Activated CD4-positive, alpha-beta T cell treated with anti-CD3 and anti-CD28 coated beads for 36 hours (primary cell): ENCODE measurements around the gene TICAM2. TPM values are rescaled to one million over a fixed set of nuclear protein-coding genes. Genes with fewer than 3 reads are reported as not detected.
"Not testable (repeated sequence)": the region's sequence is repeated elsewhere in the genome, so short reads cannot be mapped to it uniquely, and the experiment has no call there.

Experiments used
- ATAC-seq: fragments of 200-7000 bp; cut with Tn5 transposase; one replicate; pipeline ENCODE4 v1.10.0; 2021; ENCODE audit warnings: mild to moderate bottlenecking, moderate library complexity
- CTCF ChIA-PET: fragments of 350-600 bp; sonication (Branson Sonifier 250); formaldehyde crosslinking; loops from one replicate; lab custom pipeline; 2021; ENCODE audit warnings: antibody characterized with exemption; lab: Charles Lee
- POLR2A ChIA-PET: fragments of 350-600 bp; sonication (Branson Sonifier 250); formaldehyde crosslinking; loops from one replicate; lab custom pipeline; 2021; ENCODE audit warnings: antibody characterized with exemption, inconsistent platforms; lab: Charles Lee
- DNase-seq: peaks from one replicate; pipeline ENCODE4 v3.0.0-alpha.2; 2020
- H3K27ac Mint-ChIP-seq: one replicate; pipeline ENCODE4 v1.8.0; 2021; ENCODE audit warnings: mixed read lengths
- H3K27me3 Mint-ChIP-seq: one replicate; pipeline ENCODE4 v1.8.0; 2021; ENCODE audit warnings: mixed read lengths
- H3K36me3 Mint-ChIP-seq: one replicate; pipeline ENCODE4 v1.8.0; 2021; ENCODE audit warnings: low read depth, mixed read lengths
- H3K4me1 Mint-ChIP-seq: one replicate; pipeline ENCODE4 v1.8.0; 2021; ENCODE audit warnings: mixed read lengths
- H3K4me3 Mint-ChIP-seq: one replicate; pipeline ENCODE4 v1.8.0; 2021; ENCODE audit warnings: mild to moderate bottlenecking, moderate library complexity, mixed read lengths
- H3K9me3 Mint-ChIP-seq: one replicate; pipeline ENCODE4 v1.8.0; 2021; ENCODE audit warnings: low read depth, mixed read lengths
- intact Hi-C, 2 experiments: fragments of 100-400 bp; cut with DNase I in 1 of 2; cut with micrococcal nuclease in 1 of 2; formaldehyde crosslinking; loops; one replicate each; pipeline versions ENCODE4 v1.14.2 to v1.15.1; 2022 to 2024; cut with DNase I, micrococcal nuclease
- total RNA-seq, 2 experiments: library from RNA; stranded (reverse); gene quantifications; one replicate each; pipeline ENCODE4 v1.2.3, GENCODE V29; 2021

The TICAM2 gene, protein sequence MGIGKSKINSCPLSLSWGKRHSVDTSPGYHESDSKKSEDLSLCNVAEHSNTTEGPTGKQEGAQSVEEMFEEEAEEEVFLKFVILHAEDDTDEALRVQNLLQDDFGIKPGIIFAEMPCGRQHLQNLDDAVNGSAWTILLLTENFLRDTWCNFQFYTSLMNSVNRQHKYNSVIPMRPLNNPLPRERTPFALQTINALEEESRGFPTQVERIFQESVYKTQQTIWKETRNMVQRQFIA
- total RNA-seq: 1 to 10 TPM in 1 of 2 experiments, under 1 TPM in 1; 0.87 to 1.7 TPM

DNA sequence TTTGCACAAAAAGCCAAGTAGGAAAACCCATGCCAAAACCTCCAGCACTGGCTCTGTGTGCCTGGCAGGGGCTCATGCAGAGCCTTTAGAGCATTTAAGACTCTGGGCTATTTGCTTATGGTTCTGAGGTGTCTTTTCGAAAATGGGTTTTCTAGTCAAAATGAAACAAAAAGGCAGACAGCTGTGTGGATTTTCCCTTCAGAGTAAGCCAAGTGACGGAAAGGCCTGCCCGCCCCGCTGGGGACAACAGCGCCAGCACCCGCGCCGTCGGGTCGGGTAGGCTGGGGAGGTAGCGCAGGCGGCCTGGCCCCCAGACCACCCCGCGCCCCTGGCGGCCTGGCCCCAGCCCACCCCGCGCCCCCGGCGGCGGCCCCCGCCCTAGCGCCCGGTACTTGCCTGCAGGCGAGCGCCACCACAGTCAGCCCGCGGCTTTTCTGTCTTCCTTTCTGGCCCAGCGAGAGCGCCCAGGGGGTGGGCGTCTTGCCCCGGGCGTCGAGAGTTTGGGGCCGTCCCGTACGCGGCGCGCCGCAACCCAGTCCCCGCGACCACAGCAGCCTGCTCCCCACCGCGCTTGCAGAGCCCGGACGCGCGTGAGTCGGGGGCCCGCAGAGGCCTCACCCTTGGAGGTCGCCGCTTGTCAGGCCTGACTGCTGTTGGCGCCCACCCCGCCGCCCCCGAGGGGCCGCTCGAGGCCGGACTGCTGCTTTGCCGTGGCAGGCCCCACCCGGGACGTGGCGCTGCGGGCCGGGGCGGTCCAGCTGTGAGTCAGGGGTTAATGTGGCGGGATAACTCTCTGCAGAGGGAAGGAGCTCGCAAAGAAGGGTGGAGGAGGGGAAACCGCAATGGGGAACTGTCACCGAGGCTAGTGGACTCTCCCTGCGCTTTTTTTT is at the start of gene TICAM2:
TICAM2 (minus strand) TSS at position 779 of the 890 bp plus-strand sequence. CDS start 21,223 bp downstream, outside the sequence.
- Mint-ChIP-seq H3K36me3 (peaks cover 28% of the 10 kb centered on the region), H3K9me3 (no peaks in the 10 kb centered on the region), H3K4me3 (peak within 1 kb of the TSS; percentile 61), H3K4me1 (peaks cover 37% of the 10 kb centered on the region), H3K27me3 (no peaks in the 10 kb centered on the region), H3K27ac (peak within 1 kb of the TSS; percentile 86)
- intact Hi-C loops: loop anchor here (1.0 to 2.0 kb wide), 4 partner anchors 23 to 239 kb away; partner anchors contain the start of genes AP3S1 (in 1 of the 2), ATG12 (in 1 of the 2) and FEM1C (in 1 of the 2)
- DNase-seq (peak; percentile 81), ATAC-seq (peak; percentile 91)
- CTCF ChIA-PET: interaction anchor here (0.7 to 1.3 kb wide), 5 partner anchors 10 to 339 kb away, joined by 3 read pairs; partner anchors contain the start of gene PGGT1B
- POLR2A ChIA-PET: interaction anchor here (0.9 to 1.5 kb wide), 2 partner anchors 23 to 75 kb away, joined by 3 read pairs; no protein-coding TSS in a partner anchor

DNA sequence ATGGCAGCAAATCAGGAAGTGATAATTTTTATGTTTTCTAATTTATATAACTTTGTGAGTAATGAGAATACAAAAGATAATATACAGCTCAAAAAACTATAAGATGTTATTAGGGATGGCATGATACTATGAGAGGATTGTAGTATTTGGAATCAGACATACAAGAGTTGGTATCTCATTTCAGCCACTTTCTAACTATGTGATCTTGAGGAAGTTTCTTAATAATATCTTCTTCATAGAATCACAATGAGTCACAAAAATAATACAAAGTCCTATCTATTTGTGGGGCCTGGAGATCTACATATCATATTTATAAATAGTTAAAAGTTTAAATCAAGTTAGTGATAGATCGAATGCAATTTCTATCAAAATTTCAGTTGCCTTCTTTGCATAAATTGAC is 47.3 kb upstream of the TICAM2 start:
- Mint-ChIP-seq H3K27ac (no peak overlapping the region), H3K9me3 (no peaks in the 10 kb centered on the region), H3K36me3 (no peaks in the 10 kb centered on the region), H3K4me1 (peaks cover 3% of the 10 kb centered on the region), H3K27me3 (peaks cover 22% of the 10 kb centered on the region), H3K4me3 (no peak overlapping the region)
- DNase-seq (no peak), ATAC-seq (no peak)
- ChIA-PET CTCF (no interaction called here), POLR2A (no interaction called here)
- intact Hi-C loops: no loop called here

DNA sequence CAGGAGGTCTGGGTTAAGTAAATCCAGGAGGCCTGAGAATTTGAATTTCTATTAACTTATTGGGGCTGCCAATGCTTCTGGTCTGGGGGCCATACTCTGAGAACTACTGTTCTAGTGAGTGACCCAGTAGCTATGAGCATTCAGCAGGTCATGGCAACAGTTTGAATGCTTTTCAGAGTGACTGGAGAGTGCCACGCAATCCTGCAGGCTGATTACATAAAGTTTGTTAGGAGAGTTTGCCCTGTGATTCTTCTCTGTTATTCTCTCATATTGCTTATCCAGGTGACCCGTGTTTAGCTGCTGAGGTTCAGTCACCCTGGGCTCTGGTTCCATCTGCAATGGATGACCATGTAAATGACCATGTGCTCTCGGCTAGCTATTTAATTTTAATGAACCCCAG is 45.8 kb upstream of the TICAM2 start:
- Mint-ChIP-seq H3K27ac (no peak overlapping the region), H3K4me3 (no peak overlapping the region), H3K36me3 (no peaks in the 10 kb centered on the region), H3K4me1 (peaks cover 3% of the 10 kb centered on the region), H3K9me3 (no peaks in the 10 kb centered on the region), H3K27me3 (peaks cover 30% of the 10 kb centered on the region)
- intact Hi-C loops: no loop called here
- DNase-seq: no peak
- CTCF ChIA-PET: no interaction called here
- ATAC-seq: no peak
- POLR2A ChIA-PET: no interaction called here

DNA sequence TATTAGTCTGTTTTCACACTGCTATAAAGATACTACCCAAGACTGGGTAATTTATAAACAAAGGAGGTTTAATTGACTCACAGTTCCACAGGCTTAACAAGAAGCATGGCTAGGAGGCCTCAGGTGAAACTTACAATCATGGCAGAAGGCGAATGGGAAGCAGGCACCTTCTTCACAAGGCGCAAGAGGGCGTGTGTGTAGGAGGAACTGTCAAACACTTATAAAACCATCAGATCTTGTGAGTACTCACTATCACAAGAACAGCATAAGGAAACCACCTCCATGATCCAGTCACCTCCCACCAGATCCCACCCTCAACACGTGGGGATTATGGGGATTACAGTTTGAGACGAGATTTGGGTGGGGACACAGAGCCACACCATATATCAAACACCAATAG is 43.1 kb upstream of the TICAM2 start:
- H3K4me3 Mint-ChIP-seq, ATAC-seq, H3K4me1 Mint-ChIP-seq, intact Hi-C loops, DNase-seq, H3K27ac Mint-ChIP-seq, POLR2A ChIA-PET, H3K9me3 Mint-ChIP-seq, H3K36me3 Mint-ChIP-seq: not testable (repeated sequence)
- H3K27me3 Mint-ChIP-seq: peaks cover 29% of the 10 kb centered on the region
- CTCF ChIA-PET: interaction anchor here (1.4 kb wide), 1 partner anchor 10 kb away, joined by 5 read pairs; no protein-coding TSS in a partner anchor

- Mint-ChIP-seq H3K4me1 (peaks cover 3% of the 10 kb centered on the region), H3K27ac (no peak overlapping the region), H3K4me3 (no peak overlapping the region), H3K9me3 (no peaks in the 10 kb centered on the region), H3K36me3 (no peaks in the 10 kb centered on the region), H3K27me3 (peaks cover 34% of the 10 kb centered on the region)
- ChIA-PET CTCF (interaction anchor here (1.3 to 1.4 kb wide), 2 partner anchors 9 to 18 kb away, joined by 3 to 5 read pairs; partner anchors contain the start of gene TMED7), POLR2A (no interaction called here)
- DNase-seq (no peak), ATAC-seq (no peak)
- intact Hi-C loops: no loop called here
Measured at GRCh38 chr5:115644046-115644445, 41.8 kb upstream of the TICAM2 start.

DNA sequence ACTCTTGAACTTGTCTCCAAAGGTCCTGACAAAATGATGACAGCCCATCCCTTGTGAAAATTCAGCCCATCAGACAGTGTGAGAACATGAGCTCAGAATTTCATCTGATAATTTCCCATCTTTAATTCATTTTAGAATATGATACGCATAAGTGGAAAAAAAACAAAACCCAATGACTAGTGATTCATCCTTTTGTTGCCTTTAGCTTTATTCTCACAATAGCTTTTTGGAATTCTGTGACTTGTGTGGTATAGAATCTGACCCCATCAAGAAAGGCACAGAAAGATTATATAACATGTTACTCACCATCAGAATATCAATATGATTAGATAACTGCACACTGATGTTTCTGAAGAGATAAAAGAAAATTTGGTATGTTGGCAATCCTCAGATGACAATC is 39.7 kb upstream of the TICAM2 start:
- CTCF ChIA-PET: no interaction called here
- peaks cover 38% of the 10 kb centered on the region for H3K27me3 Mint-ChIP-seq

DNA sequence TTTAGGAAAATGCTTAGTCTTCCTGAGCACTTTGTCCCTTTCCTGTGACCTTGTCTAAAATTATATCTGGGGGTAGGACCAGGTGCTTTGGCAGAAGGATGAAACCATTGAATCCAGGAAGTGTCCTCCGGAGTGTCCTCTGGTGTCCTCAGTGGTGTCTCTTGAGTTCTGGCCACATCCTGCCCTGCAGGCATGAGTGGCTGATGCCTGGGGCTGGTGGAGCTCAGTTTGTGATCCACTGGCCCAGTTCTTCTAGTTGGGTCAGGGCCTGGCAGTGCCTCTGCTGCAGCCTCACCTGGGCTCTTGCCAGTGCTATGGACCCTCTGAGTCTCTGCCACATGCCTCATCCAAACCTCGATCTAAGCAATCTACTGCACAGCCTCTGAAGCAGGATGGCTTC is 38.0 kb upstream of the TICAM2 start:
- H3K4me3 Mint-ChIP-seq: no peak overlapping the region
- no peak for ATAC-seq

More for the DNA sequence above, 39.7 kb upstream of the TICAM2 start:
- H3K9me3 Mint-ChIP-seq: no peaks in the 10 kb centered on the region
- DNase-seq (no peak), ATAC-seq (no peak)
- intact Hi-C loops: no loop called here
- peaks cover 15% of the 10 kb centered on the region for H3K4me1 Mint-ChIP-seq
- H3K36me3 Mint-ChIP-seq: no peaks in the 10 kb centered on the region
- no peak overlapping the region for H3K27ac Mint-ChIP-seq
- POLR2A ChIA-PET: interaction anchor here (0.6 kb wide), 1 partner anchor 106 kb away, joined by 3 read pairs; no protein-coding TSS in a partner anchor
- no peak overlapping the region for H3K4me3 Mint-ChIP-seq

DNA sequence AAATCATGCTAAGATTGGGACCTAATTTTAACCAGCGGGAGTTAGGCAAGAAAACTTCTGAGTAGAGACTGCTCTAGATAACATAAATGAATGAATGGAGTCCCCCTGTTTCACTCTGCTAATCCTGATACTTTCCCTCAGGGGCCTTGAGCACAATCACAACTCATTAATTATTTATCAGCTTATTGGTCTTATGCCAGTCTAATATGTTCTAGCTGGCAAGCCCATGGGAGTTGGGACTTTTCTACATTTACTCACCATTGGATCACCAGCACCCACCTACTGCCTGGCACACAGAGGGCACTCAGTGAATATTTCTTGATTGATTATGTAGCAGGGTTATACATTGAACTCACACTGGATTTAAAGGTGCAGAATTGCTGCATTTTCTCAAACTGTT is 37.1 kb upstream of the TICAM2 start:
- Mint-ChIP-seq H3K4me1 (peaks cover 31% of the 10 kb centered on the region), H3K27ac (no peak overlapping the region), H3K27me3 (peaks cover 39% of the 10 kb centered on the region), H3K4me3 (no peak overlapping the region), H3K36me3 (no peaks in the 10 kb centered on the region), H3K9me3 (no peaks in the 10 kb centered on the region)
- POLR2A ChIA-PET: interaction anchor here (0.7 kb wide), 1 partner anchor 220 kb away, joined by 3 read pairs; no protein-coding TSS in a partner anchor
- CTCF ChIA-PET: interaction anchor here (0.8 kb wide), 1 partner anchor 10 kb away, joined by 3 read pairs; no protein-coding TSS in a partner anchor
- ATAC-seq (no peak), DNase-seq (no peak)
- intact Hi-C loops: no loop called here

More for the DNA sequence above, 38.0 kb upstream of the TICAM2 start:
- H3K27ac Mint-ChIP-seq: no peak overlapping the region
- no peaks in the 10 kb centered on the region for H3K9me3 Mint-ChIP-seq
- H3K36me3 Mint-ChIP-seq: no peaks in the 10 kb centered on the region
- POLR2A ChIA-PET: no interaction called here
- CTCF ChIA-PET: no interaction called here
- H3K27me3 Mint-ChIP-seq: peaks cover 42% of the 10 kb centered on the region
- no peak for DNase-seq
- intact Hi-C loops: no loop called here
- H3K4me1 Mint-ChIP-seq: peaks cover 28% of the 10 kb centered on the region

- CTCF ChIA-PET: interaction anchor here (0.8 to 1.0 kb wide), 2 partner anchors 13 to 194 kb away, joined by 3 read pairs; no protein-coding TSS in a partner anchor
- Mint-ChIP-seq H3K36me3 (no peaks in the 10 kb centered on the region), H3K9me3 (no peaks in the 10 kb centered on the region), H3K4me1 (peaks cover 37% of the 10 kb centered on the region), H3K4me3 (no peak overlapping the region), H3K27ac (no peak overlapping the region), H3K27me3 (peaks cover 36% of the 10 kb centered on the region)
- DNase-seq: no peak
- POLR2A ChIA-PET: no interaction called here
- no peak for ATAC-seq
- intact Hi-C loops: no loop called here
Measured at GRCh38 chr5:115637507-115637906, 35.2 kb upstream of the TICAM2 start.

DNA sequence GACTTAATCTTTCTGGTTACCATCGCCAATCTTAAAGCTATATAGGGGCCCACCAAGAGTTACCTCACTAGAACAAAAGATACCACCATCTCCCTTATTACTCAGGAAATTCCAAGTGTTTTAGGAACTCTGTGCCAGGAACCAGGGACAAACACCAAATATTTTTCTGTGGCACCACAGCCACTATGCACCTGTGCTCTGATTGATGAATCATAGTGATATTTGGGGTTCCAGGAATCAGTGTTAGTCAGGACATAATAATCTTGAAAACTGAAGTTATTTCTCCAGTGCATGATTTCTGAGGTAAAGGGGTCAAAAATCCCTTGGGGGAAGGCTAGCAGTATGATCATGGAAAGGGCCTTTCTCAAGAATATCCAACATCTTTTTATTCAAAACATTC is 33.7 kb upstream of the TICAM2 start:
- no peaks in the 10 kb centered on the region for H3K36me3 Mint-ChIP-seq
- no peaks in the 10 kb centered on the region for H3K9me3 Mint-ChIP-seq
- peaks cover 36% of the 10 kb centered on the region for H3K27me3 Mint-ChIP-seq
- intact Hi-C loops: no loop called here
- ChIA-PET POLR2A (interaction anchor here (0.6 kb wide), 1 partner anchor 207 kb away, joined by 3 read pairs; no protein-coding TSS in a partner anchor), CTCF (interaction anchor here (1.1 to 1.9 kb wide), 5 partner anchors 10 to 195 kb away, joined by 3 to 7 read pairs (median 4); partner anchors contain the start of gene TMED7)
- no peak overlapping the region for H3K27ac Mint-ChIP-seq
- ATAC-seq: no peak
- H3K4me1 Mint-ChIP-seq: peaks cover 37% of the 10 kb centered on the region
- no peak overlapping the region for H3K4me3 Mint-ChIP-seq
- no peak for DNase-seq
